Right atrium auricular region (tissue), 2 donors: Measurements from ENCODE around the gene RAB34. TPM values are rescaled to one million over a fixed set of nuclear protein-coding genes. Genes with fewer than 3 reads are reported as not detected.

Source experiments
- DNase-seq: peaks from one replicate; pipeline ENCODE4 v3.0.0-alpha.2; 2019; ENCODE audit warnings: low spot score
- H3K27ac ChIP-seq, 2 donors: fragments of 200-600 bp; sonication (generic); 1 replicate in 1 of 2; 2 replicates in 1 of 2; pipeline ENCODE4 v1.5.1; 2016 to 2019
- H3K27me3 ChIP-seq, 2 donors: fragments of 200-600 bp; sonication (generic); one replicate each; pipeline versions ENCODE4 v1.5.1 to v1.6.0; 2017 to 2019
- H3K36me3 ChIP-seq: fragments of 200-600 bp; sonication (generic); one replicate; pipeline ENCODE4 v1.5.1; 2016
- H3K4me1 ChIP-seq, 2 donors: fragments of 200-600 bp; sonication (generic); one replicate each; pipeline versions ENCODE4 v1.5.1 to v1.6.0; 2017 to 2019
- H3K4me3 ChIP-seq, 2 donors: fragments of 200-600 bp; sonication (generic); 1 replicate in 1 of 2; 2 replicates in 1 of 2; pipeline ENCODE4 v1.5.1; 2017 to 2019; ENCODE audit warnings: mild to moderate bottlenecking in 1 of 2, moderate library complexity in 1 of 2
- H3K9me3 ChIP-seq, 2 donors: fragments of 200-600 bp; sonication (generic); one replicate each; pipeline ENCODE4 v1.5.1; 2019
- total RNA-seq, 2 donors: library from RNA; depleted of rRNA; stranded (reverse); fragments of >200 nt; gene quantifications; one replicate each; pipeline ENCODE4 v1.1.0, GENCODE V29; 2016
- TF ChIP-seq, protein P1 (sequence below), 2 donors: fragments of 200-600 bp; sonication (generic); IDR thresholded peaks; one replicate each; pipeline ENCODE4 v1.5.1; 2019; ENCODE audit warnings: antibody characterized with exemption in 2 of 2

RAB34 gene
- total RNA-seq, 2 donors from 2014 or later = 55.8 to 139 TPM

DNA sequence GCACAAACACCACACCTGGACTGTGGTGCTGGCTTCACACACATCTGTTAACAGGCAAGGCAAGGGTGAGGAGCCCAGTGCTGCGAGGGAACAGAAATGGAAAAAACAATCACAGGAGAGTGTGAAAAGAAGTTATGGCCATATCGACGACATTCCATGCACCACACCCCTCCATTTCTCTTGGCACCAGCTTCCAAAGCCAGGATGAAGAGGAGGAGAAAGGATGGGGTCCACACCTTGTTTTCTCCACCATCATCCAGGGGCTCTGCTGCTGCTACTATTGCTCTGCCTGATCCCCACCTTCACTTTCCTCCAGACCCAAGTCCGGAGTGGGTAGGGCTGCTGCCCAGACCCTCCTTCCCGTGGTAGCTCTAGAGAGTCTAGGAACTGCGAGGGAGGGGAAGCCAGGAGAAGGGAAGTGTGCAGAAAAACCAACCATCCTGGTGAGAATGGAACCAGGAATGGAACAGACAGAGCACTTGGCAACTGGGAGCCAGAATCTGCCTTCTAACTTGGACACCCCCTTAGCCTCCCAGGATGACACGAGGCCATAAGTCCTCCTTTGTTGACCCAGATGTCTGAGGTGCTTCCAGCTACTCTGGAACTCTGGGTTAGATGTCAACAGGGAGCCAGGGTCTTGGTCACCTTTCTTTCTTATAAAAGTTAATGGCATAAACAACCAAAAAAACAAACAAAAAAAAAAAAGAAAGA is 4.8 kb downstream of the RAB34 start:
- no peak for DNase-seq
- Histone ChIP-seq H3K27me3 (no peaks in the 10 kb centered on the region), H3K27ac (peak overlapping the region in 1 of 2 donors; percentile 84), H3K36me3 (peaks cover 18% of the 10 kb centered on the region), H3K9me3 (no peaks in the 10 kb centered on the region), H3K4me3 (no peak overlapping the region), H3K4me1 (peaks cover 0 to 42% of the 10 kb centered on the region in 2 donors)
- TF ChIP-seq, protein P1, sequence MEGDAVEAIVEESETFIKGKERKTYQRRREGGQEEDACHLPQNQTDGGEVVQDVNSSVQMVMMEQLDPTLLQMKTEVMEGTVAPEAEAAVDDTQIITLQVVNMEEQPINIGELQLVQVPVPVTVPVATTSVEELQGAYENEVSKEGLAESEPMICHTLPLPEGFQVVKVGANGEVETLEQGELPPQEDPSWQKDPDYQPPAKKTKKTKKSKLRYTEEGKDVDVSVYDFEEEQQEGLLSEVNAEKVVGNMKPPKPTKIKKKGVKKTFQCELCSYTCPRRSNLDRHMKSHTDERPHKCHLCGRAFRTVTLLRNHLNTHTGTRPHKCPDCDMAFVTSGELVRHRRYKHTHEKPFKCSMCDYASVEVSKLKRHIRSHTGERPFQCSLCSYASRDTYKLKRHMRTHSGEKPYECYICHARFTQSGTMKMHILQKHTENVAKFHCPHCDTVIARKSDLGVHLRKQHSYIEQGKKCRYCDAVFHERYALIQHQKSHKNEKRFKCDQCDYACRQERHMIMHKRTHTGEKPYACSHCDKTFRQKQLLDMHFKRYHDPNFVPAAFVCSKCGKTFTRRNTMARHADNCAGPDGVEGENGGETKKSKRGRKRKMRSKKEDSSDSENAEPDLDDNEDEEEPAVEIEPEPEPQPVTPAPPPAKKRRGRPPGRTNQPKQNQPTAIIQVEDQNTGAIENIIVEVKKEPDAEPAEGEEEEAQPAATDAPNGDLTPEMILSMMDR (IDR thresholded peaks at IDR 0.05) = no peak

DNA sequence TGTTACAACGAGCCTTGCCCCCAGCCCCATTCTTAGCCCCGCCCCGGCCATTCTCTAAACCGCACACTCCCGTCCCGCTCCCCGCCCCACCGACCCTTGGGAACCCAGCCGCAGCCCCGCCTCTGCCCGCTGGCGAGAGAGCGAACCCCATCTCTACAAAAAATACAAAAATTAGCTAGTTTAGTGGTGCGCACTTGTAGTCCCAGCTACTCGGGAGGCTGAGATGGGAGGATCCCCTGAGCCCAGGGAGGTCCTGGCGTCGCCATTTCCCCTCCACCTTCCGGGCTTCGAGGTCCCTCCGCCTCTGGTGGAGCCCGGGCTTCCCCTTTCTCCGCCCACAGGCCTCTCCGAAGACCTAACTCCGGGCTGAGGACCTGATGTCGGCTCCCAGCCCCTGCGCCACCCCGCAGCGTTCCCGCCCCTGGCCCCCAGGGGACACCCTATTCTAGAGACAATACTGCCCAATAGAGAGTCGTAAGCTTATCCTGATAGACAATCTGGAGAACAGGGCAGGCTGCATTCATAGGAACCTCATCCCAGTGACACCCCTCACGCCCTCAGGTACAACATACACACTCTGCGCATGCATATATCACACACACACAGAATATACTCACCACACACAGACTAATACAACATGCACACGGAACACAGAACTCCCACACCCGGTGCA is 5.5 kb downstream of the RAB34 start:
- DNase-seq = no peak
- Histone ChIP-seq H3K27me3 (no peaks in the 10 kb centered on the region), H3K36me3 (peaks cover 18% of the 10 kb centered on the region), H3K4me1 (peaks cover 0 to 36% of the 10 kb centered on the region in 2 donors), H3K9me3 (no peaks in the 10 kb centered on the region), H3K4me3 (peak overlapping the region; percentile 48 to 63), H3K27ac (peak overlapping the region; percentile 84 to 89)
- TF ChIP-seq, protein P1 (IDR thresholded peaks at IDR 0.05) = no peak

DNA sequence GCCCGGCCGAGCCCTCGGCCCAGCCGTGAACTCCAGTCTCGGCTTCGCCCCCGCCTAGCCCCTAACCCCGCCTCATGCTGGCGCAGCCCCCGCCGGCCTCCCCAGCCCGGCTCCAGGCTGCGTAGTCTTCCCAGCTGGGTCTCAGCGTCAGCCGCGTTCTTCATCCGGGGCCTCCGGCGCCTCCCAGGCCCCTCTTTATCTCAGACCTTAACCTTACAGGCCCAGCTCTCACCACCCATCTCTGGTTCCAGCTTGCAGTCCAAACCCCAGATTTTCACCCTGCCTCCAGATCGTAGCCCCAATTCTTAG is 6.0 kb downstream of the RAB34 start, which contains the start of gene PROCA1:
PROCA1 (minus strand) TSS at position 166 of the 309 bp plus-strand sequence. CDS start 228 bp downstream, outside the sequence.
- TF ChIP-seq, protein P1 (IDR thresholded peaks at IDR 0.05) = no peak
- H3K27ac ChIP-seq = peak within 1 kb of the TSS; percentile 84 to 89

DNA sequence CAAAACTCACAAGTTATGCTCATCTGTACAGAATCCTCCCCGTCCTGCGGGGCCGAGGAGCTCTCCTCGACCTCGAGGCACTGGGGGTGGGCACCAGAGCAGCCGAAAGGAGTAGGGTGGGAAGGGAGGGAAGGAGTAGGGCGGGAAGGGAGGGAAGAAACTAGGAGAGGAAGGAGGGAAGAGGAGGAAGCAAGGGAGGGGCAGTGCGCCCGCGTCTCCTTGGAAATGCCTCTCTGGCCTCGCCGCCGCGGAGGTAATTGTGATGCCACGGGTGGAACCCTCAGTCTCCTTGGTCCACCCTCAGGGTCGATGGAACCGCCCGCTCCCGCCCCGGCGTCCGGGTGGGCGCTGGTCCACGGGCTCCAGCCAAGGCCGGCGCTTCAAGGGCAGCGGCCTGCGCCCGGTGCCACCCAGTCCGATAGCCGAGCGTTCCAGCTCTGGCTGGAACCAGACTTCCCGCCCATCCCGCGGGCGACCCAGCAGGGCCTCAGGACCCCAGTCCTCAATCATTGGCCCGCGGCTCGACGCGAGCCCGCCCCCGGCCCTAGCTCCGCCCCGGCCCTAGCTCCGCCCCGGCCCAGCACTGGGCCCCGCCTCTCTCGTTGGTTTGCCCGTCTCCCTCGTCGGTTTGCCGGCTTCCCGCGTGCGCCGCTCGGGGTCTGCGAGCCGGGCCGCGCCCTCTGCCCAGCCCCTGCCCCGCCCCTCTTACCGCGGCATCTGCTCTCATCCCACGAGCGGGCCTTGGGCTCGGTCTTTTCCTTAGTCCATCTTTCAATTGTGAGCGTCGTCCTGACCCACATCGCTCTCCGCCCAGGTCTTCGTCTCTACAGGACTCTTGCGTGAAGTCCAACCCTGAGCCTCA is 6.6 kb downstream of the RAB34 start:
- Histone ChIP-seq H3K27ac (peak overlapping the region; percentile 84 to 89), H3K4me3 (peak overlapping the region; percentile 48 to 63), H3K27me3 (no peaks in the 10 kb centered on the region), H3K9me3 (no peaks in the 10 kb centered on the region), H3K4me1 (peaks cover 0 to 27% of the 10 kb centered on the region in 2 donors), H3K36me3 (peaks cover 18% of the 10 kb centered on the region)
- TF ChIP-seq, protein P1 (IDR thresholded peaks at IDR 0.05) = no peak
- peak; percentile 89 for DNase-seq

More for the DNA sequence above, 6.0 kb downstream of the RAB34 start, which contains the start of gene PROCA1:
- no peaks in the 10 kb centered on the region for H3K27me3 ChIP-seq
- H3K9me3 ChIP-seq = no peaks in the 10 kb centered on the region
- peaks cover 0 to 31% of the 10 kb centered on the region in 2 donors for H3K4me1 ChIP-seq
- H3K36me3 ChIP-seq = peaks cover 18% of the 10 kb centered on the region
- H3K4me3 ChIP-seq = peak within 1 kb of the TSS; percentile 48 to 63
- no peak for DNase-seq

DNA sequence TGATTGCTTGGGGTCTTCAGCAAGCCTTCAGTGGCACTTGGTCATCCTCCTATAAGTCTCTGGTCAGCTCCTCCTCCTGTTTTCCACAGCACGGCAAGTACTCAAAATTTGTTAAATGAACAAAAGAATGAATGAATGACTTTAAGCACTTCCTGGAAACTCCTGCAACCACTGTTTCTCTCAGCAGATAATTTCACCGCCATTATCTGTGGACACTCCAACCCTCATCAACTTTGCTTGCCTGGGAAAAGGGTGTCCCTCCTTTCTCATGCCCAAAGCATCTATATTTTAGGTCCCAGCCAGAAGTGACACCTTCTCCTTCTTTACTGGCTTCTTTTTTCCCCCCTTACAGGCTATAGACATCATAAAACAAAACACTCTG is 10.3 kb downstream of the RAB34 start:
- H3K36me3 ChIP-seq = peaks cover 12% of the 10 kb centered on the region
- DNase-seq = no peak
- peaks cover 0 to 22% of the 10 kb centered on the region in 2 donors for H3K4me1 ChIP-seq
- H3K9me3 ChIP-seq = no peaks in the 10 kb centered on the region
- TF ChIP-seq, protein P1 (IDR thresholded peaks at IDR 0.05) = no peak
- no peak overlapping the region for H3K4me3 ChIP-seq
- no peaks in the 10 kb centered on the region for H3K27me3 ChIP-seq
- H3K27ac ChIP-seq = no peak overlapping the region
